Raji (cell line): ENCODE results near the gene EDN2.

Experiments
- POLR2A ChIP-seq: IDR thresholded peaks from 2 replicates; pipeline ENCODE4 v1.6.1; 2011; ENCODE audit warnings: low read depth, low read length, control low read depth; ENCODE audit not compliant: insufficient read depth

The EDN2 gene

DNA sequence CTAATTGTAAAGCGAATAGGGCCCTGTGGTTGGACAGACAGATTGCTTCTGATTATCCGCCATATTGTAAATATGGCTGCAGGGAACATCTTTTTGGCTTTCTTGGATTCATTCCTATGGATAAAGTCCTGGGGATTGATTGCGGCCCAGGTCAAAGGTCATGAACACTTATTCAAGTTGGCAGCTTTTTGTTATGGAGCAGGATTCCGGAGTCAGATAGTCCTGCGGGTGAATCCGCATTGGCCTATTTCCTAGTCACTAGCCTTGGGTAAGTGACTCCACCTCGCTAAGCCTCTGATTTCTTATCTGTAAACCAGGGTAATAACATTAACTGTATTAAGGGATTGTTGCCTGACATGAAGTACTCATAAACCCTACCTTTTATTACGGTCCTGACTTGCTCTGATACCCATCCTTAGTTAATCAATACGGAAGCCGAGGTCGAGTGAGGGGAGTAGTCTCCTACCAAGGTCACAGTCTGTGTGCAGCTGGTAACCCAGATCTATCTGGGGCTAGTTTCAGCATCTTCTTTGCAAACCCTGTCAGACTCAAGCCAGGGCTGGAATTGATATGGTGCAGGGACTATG is 31.7 kb downstream of the EDN2 start:
- TF ChIP-seq POLR2A: no peak

- no peak for TF ChIP-seq POLR2A
Observed at GRCh38 chr1:41450747-41451285, 33.7 kb downstream of the EDN2 start.

DNA sequence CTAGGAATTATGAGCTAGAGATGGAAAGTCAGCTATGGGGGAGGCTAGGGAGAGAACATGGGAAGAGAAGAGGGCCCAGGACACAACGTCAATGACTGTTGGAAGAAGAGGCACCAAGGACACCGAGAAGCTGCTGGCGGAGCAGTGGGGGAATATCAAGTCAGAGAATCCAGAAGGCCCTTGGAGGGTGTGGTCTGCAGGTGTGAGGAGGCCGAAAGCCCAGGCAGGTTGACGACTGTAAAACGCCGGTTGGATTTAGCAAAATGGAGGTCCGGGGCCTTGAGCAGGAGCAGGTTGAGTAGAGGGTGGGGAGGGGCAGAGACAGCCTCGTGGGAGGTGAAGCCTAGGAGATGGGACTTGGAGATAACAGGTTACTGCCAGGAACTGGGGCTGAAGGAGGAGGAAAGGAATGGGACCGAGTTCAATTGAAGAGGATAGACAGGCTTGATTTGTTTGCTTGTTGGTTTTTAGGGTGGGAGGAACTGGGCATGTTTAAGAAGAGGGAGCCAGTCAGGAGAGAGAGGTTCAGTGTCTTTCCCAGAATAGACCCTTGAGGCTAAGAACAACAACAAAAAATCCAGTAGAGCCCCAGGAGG is 35.1 kb downstream of the EDN2 start:
- TF ChIP-seq POLR2A: no peak

DNA sequence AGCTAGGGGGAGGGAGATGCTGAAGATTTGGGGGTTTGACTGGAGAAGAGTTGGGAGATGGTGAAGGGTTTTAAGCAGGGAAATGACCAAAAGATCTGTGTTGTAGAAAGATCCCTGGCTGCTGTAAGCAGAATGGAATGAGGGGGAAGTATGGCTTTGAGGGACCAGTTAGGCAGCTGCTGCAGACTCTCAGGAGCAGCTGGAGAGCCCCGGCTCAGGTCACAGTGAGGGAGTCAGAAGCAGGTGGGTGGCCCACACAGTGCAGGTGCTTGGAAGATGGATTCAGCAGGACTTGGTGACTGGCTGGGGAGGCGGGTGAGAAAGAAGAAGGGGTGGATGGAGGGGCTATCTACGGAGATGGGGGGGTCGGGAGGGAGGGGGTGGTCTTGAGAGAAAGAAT is 35.7 kb downstream of the EDN2 start:
- TF ChIP-seq POLR2A: no peak

DNA sequence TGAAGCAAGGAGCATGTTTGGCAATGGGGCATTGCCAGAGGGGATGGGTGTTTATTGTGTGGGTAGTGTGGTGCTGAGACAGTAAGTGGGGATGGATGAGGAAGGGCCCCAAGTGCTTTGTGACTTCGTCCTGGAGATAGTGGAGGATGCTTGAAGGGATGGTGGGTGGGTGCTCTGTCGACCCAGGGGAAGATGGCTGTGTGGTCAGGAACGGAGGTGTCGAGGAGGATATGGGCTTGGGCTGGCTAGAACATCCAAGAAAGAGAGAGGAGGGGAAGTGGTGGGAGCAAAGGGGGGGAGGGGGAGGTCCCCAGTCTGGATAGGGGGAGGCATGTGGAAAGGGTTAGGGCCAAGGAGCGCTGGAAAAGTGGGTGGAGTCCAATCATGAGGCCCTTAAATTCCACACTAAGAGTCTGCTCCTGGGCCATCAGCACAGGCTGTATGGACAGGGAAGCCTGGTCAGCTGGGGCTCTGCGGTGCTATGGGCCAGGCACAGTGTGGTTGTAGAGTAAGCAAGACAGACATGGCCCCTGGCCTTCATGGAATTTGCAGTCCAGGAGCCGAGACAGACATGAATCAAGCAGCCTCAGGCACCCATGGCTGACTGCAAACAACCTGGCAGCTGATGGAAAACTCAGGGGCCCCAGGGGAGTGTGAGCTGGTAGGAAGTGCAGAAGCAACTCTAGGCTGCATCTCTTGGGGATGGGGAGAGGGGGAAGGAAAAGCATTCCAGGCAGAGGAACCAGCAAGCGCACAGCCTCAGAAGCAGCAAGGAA is 36.3 kb downstream of the EDN2 start:
- no peak for TF ChIP-seq POLR2A

DNA sequence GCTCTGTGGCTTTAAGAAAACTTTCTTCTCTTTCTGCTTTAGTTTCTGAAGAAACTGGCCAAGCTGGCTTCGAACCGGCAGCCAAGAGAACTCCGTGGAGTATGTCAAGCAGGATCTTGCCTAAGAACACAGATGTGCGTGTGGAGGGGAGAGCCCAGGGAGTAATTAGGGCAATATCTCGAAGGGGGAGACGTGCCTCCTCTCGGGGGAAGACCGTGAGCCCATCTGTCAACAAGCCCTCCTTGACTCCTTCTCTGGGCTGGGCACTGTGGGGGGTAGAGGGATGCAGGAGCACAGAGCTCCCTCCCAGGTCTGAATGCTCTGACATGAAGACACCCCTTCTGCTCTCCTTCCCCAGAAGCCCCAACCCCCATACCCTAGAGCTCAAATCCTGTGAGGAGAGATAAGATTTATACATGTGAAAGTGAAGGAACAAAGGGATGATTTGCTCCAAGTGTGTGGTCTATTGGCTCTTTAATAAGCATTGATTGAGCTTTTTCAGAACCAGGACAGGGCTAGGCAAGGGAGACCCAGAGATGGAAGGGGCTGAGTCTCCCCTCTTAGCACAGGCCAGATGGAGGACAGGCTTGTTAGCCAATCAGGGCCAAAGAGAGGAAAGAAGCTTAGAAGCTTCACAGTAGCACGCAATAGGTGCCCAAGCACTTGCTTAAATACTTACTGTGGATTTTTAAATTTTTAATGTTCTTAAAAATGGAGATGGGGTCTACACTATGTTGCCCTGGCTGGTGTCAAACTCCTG is 37.5 kb downstream of the EDN2 start:
- no peak for TF ChIP-seq POLR2A

GRCh38 chr1:41444785-41445184 is 39.7 kb downstream of the EDN2 start:
- no peak for TF ChIP-seq POLR2A

DNA sequence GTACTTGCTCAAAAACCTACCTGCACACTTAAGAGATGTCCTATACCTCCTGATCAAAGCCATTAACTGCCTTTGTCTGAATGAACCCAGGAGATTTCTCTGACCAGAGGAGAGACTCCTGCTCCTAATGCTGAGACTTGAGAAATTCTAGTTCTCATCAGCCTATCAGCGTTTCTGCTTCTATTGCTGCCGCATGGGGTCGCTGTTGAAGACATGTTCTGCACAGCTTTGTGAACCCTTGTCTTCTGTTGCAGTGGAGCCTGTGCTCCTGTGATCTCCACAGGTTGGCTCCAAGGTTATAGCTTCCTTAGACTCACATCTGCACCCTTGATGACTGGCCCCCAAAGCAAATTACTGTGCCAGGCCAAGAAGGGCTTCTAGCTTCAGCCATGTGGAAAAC is 40.2 kb downstream of the EDN2 start:
- TF ChIP-seq POLR2A: no peak

DNA sequence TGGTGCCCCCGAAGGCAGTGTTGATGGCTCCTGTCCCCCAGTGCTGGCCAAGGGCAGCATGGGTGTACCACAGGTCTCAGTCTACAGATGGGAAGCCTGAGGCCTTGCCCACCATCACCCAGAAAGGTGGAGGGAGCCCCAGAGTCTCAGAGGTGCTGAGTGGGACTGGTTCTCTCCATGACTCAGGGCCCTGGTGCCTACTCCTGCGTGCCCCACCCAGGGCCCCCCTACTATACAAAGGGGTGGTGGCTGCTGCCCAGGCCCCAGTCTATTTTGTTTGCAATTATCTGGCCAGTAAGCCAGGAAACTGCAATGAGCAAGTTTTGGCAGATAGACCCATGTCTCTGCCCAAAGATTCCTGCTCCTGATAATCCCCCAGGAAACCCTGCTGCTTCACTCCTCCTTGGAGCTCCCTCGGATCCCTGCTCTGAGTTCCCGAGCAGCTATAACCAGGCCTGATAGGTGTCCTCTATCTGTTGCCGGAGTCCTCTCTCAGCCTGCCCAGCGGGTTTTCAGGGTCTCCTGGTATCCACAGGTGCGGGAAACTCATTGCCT is 41.7 kb downstream of the EDN2 start:
- TF ChIP-seq POLR2A: no peak

- TF ChIP-seq POLR2A: no peak
Observed at GRCh38 chr1:41440321-41441085, 44.0 kb downstream of the EDN2 start.

DNA sequence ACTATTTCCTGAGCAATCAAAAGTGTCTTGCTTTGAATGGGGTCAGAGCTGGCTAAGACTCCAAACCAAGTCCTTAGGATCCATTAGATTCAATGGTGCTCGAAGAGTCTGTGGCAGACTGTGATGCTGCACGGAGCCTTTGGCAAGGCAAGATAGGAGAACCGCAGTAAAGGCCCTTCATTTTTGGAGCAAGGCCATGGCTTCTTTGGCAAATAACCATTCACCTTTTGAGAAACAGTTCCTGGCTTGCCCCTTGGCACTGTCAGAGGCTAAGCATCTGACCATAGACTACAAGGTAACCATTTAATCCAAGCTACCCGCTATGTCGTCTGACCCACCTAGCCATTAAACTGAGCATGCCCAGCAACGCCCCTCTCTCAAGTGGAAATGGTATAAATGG is 45.2 kb downstream of the EDN2 start:
- TF ChIP-seq POLR2A: no peak

DNA sequence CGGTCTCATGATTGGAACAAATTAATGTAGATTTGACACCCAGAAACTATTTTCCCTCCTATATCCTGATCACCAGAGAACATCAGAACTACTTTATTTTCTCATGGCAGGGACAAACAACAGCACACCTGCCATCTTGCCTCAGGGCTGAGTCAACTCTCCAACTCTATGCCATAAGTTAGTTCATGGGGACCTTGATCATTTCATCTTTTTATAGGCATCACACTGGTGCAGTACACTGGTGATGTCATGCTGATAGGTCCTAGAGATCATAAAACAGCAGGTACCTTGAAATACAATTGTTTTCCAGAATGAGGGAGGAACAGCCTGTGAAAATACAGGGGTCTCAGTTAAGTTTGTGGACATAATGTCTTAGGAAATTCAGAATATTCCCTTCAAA is 45.8 kb downstream of the EDN2 start:
- no peak for TF ChIP-seq POLR2A

GRCh38 chr1:41437011-41437355 is 47.5 kb downstream of the EDN2 start:
- no peak for TF ChIP-seq POLR2A

DNA sequence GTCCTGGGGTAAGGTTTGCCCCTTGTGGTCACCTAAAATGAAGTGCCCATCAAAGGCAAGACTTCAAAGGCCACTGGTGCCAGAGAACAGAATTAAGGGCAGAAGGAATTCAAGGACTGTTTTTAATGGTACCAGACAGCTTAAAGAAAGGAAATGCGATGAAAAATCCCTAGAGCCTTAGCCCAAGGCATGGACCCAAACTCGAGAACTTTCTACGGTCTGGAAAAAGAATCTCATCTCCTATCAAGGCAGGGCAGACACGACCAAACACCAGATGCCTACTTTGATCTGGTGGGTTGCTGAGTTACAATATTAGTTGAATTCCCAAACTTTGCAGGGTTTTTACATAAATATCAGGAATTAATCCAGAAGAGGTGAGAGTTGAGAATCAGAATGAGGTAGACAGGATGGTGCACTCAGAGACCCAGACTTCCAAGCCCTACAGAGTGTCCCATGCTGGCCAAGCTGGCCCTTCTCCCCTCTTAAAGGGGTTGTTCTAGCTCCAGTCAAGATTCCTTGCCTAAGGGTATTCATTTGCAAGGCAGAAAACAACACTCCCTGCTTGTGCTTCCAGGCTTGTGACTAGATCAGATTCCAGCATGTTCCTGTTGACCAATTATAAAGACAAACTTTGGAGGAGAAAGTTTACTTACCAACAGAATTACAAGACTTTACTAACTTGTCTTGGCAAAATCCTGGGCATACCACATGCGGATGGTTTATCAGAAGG is 48.0 kb downstream of the EDN2 start:
- TF ChIP-seq POLR2A: no peak
